Left renal cortex interstitium (tissue), 4 donors: ENCODE data around the gene FAM156A. TPM values are rescaled to one million over a fixed set of nuclear protein-coding genes. Genes with fewer than 3 reads are reported as not detected.
"Not testable (repeated sequence)": the region's sequence is repeated elsewhere in the genome, so short reads cannot be mapped to it uniquely, and the experiment has no call there.

Experiments
- DNase-seq, 4 donors: peaks; one replicate each; pipeline ENCODE4 v3.0.0-alpha.2; 2013; ENCODE audit warnings: low read depth in 4 of 4, low spot score in 2 of 4, missing footprints in 1 of 4
- polyA plus RNA-seq, 4 donors: library from polyadenylated mRNA; unstranded; fragments of 120-200 nt; gene quantifications; one replicate each; pipeline ENCODE4 v1.2.1, GENCODE V29; 2013; ENCODE audit not compliant: insufficient read length in 4 of 4

The FAM156A gene
- polyA plus RNA-seq, 4 donors: 16.5 to 45.2 (median 27.7) TPM

DNA sequence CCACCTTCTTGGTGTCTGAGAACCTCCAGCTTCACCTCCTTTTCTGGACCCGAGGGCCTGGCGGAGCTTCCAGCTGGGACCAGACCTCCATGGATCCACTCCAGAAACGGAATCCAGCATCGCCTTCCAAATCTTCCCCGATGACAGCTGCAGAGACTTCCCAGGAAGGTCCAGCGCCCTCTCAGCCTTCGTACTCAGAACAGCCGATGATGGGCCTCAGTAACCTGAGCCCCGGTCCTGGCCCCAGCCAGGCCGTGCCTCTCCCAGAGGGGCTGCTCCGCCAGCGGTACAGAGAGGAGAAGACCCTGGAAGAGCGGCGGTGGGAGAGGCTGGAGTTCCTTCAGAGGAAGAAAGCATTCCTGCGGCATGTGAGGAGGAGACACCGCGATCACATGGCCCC lies 51.2 kb downstream of the FAM156A start:
- not testable (repeated sequence) for DNase-seq

DNA sequence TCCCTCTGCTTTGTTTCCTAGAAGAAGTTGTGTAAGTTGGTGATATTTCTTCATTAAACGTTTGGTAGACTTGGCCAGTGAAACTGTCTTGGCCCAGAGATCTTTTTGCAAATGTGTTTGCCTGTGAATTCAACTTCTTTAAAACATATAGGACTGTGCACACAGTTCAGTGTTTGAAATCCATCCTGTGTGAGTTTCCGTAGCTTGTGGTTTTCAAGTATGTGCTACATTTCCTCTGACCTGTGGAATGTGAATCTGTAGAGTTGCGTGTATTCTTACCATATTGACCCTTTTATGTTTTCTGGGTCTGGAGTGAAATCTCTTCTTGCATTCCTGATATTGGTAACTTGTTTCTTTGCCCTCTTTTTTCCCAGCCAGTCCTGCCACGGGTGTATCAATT lies 52.2 kb downstream of the FAM156A start:
- DNase-seq: not testable (repeated sequence)

DNA sequence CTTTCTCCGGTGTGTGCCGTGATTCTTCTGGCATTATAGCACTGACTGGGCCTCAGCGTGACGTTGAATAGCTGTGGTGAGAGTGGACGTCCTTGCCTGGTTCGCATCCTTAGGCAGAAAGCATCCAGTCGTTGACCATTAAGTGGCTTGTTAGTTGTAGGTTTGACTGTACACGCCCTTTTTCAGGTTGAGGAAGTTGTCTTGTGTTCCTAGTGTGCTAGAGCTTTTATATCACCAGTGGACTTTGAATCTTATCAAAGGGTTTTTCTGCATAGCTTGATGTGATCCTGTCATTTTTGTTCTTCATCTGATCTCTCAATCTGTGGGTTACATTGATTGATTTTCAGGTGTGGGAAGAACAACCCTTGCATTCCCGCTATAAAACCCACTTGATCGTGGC lies 52.8 kb downstream of the FAM156A start:
- not testable (repeated sequence) for DNase-seq

Other genes with a start within 250 kb of the FAM156A start
- under 1 TPM in 2 of 4 donors, not detected in 2; 0.09 to 0.17 TPM for gene SSX2B, start 207.3 kb downstream of the FAM156A start, polyA plus RNA-seq
- not detected for gene SPANXN5, start 161.1 kb downstream of the FAM156A start, polyA plus RNA-seq
- gene XAGE5, start 147.2 kb downstream of the FAM156A start, polyA plus RNA-seq: not detected
- gene XAGE3, start 90.4 kb downstream of the FAM156A start, polyA plus RNA-seq: not detected
- gene FAM156B, start 61.2 kb downstream of the FAM156A start, polyA plus RNA-seq: 10 to 100 TPM; 15.5 to 22.9 (median 18.1) TPM
- 10 to 100 TPM; 10.5 to 30.3 (median 21.3) TPM for gene GPR173, start 90.3 kb upstream of the FAM156A start, polyA plus RNA-seq
- 10 to 100 TPM; 19.5 to 40.0 (median 32.7) TPM for gene TSPYL2, start 123.8 kb upstream of the FAM156A start, polyA plus RNA-seq
- gene KANTR, start 135.6 kb upstream of the FAM156A start, polyA plus RNA-seq: 10 to 100 TPM in 3 of 4 donors, 1 to 10 TPM in 1; 8.8 to 49.3 (median 24.5) TPM